Right forelimb (tissue), 1 donor: Measurements from ENCODE around the gene CFHR2.

Experiments used
- DNase-seq: peaks from one replicate; pipeline ENCODE4 v3.0.0-alpha.2; 2018

CFHR2 gene

DNA sequence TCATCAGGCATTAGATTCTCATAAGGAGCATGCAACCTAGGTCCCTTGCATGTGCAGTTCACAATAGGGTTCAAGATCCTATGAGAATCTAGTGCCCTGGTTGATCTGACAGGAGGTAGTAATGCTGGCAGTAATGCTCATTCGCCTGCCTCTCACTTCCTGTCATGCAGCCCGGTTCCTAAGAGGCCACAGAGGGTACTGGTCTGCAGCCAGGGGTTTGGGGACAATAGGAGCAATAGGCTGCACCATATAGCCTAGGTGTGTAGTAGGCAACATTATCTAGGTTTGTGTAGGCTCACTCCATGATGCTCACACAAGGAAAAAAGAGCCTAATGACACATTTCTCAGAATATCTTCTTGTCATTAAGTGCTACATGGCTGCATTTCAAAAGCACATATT is 59.6 kb downstream of the CFHR2 start:
- no peak for DNase-seq

DNA sequence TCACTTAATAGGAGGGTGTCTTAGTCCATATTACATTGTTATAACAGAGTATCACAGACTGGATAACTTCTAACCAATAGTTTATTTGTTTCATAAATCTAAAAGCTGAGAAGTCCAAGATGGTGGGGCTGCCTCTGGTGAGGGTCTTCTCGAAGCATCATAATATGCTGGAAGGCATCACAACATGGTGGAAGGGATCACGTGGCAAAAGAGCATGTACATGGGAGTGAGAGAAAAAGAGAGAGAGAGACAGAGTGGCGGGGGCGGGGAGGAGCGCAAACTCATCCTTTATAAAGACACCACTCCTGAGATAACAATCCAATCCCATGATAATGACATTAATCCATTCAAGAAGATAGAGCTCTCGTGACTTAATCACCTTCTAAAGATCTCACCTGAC is 65.3 kb downstream of the CFHR2 start:
- no peak for DNase-seq
